ENCODE measurements around the gene LAX1. TPM values are rescaled to one million over a fixed set of nuclear protein-coding genes. Genes with fewer than 3 reads are reported as not detected.

LAX1 gene
- total and polyA plus RNA-seq, 4 donors, result 0.11 to 0.20 (median 0.12) TPM; not detected in 1

Small RNA genes within 50 kb of the gene (small RNA-seq; reads per million reads assigned to genes)
- gene SNORA77 (ENCODE audit: low replicate concordance) (1,294 reads per million, percentile 99 among the genes with 10 or more reads in this experiment), gene ZC3H11A (ENCODE audit: low replicate concordance) (0.49 reads per million, percentile 55 among the genes with 10 or more reads in this experiment)

Other genes with a start within 250 kb of the LAX1 start
- gene ATP2B4, start 138.4 kb upstream of the LAX1 start, total RNA-seq, result 100 to 1,000 TPM in 1 of 2 donors, 10 to 100 TPM in 1; 87.9 to 111 TPM
- 100 to 1,000 TPM; 126 to 129 TPM for gene ATP2B4, start 138.4 kb upstream of the LAX1 start, polyA plus RNA-seq (ENCODE audit: insufficient read length in 2 of 2)
- 10 to 100 TPM; 17.7 to 29.1 TPM for gene ZBED6, start 30.4 kb downstream of the LAX1 start, total RNA-seq
- 1 to 10 TPM; 3.1 to 9.4 TPM for gene ZBED6, start 30.4 kb downstream of the LAX1 start, polyA plus RNA-seq (ENCODE audit: insufficient read length in 2 of 2)
- 100 to 1,000 TPM in 1 of 2 donors, 10 to 100 TPM in 1; 95.3 to 118 TPM for gene ZC3H11A, start 30.4 kb downstream of the LAX1 start, total RNA-seq
- 10 to 100 TPM; 96.6 to 97.6 TPM for gene ZC3H11A, start 30.4 kb downstream of the LAX1 start, polyA plus RNA-seq (ENCODE audit: insufficient read length in 2 of 2)
- gene SNRPE, start 96.4 kb downstream of the LAX1 start, total RNA-seq, result 10 to 100 TPM; 49.3 to 99.6 TPM
- 100 to 1,000 TPM; 132 to 141 TPM for gene SNRPE, start 96.4 kb downstream of the LAX1 start, polyA plus RNA-seq (ENCODE audit: insufficient read length in 2 of 2)

All from spinal cord (tissue), 4 donors.